Neuronal stem cell (in vitro differentiated cells): ENCODE data around the gene CCDC195.

Experiments used
- DNase-seq: peaks from one replicate; pipeline ENCODE4 v3.0.0-alpha.2; 2013; ENCODE audit warnings: low spot score
- H2AFZ ChIP-seq: one replicate; pipeline ENCODE4 v1.6.1; 2013; ENCODE audit warnings: mild to moderate bottlenecking, low read length, inconsistent platforms
- H2AK5ac ChIP-seq: 2 replicates; pipeline ENCODE4 v1.6.1; 2013; ENCODE audit warnings: low read depth, mild to moderate bottlenecking, inconsistent platforms, low read length, moderate library complexity, mixed read lengths
- H2BK120ac ChIP-seq: 2 replicates; pipeline ENCODE4 v1.6.1; 2013; ENCODE audit warnings: low read depth, mild to moderate bottlenecking, inconsistent platforms, low read length, moderate library complexity, mixed read lengths
- H2BK12ac ChIP-seq: one replicate; pipeline ENCODE4 v1.6.1; 2013; ENCODE audit warnings: low read length, inconsistent platforms
- H2BK15ac ChIP-seq: 2 replicates; pipeline ENCODE4 v1.6.1; 2013; ENCODE audit warnings: mild to moderate bottlenecking, low read length, inconsistent platforms, mixed read lengths
- H2BK5ac ChIP-seq: one replicate; pipeline ENCODE4 v1.6.1; 2013; ENCODE audit warnings: inconsistent platforms, mild to moderate bottlenecking, low read length, moderate library complexity
- H3K14ac ChIP-seq: one replicate; pipeline ENCODE4 v1.6.1; 2013; ENCODE audit warnings: low read length, inconsistent platforms
- H3K18ac ChIP-seq: 2 replicates; pipeline ENCODE4 v1.6.1; 2013; ENCODE audit warnings: low read length, inconsistent platforms
- H3K23ac ChIP-seq: 2 replicates; pipeline ENCODE4 v1.6.1; 2013; ENCODE audit warnings: low read depth, mild to moderate bottlenecking, mixed read lengths, low read length, inconsistent platforms; ENCODE audit not compliant: poor library complexity
- H3K27ac ChIP-seq: replicated peaks from 3 replicates; pipeline ENCODE4 v1.5.1; 2013; ENCODE audit warnings: low read length, inconsistent platforms
- H3K27me3 ChIP-seq, 3 experiments: 2 replicates each; pipeline ENCODE4 v1.6.1; 2013; ENCODE audit warnings: low read length in 3 of 3, mild to moderate bottlenecking in 2 of 3, inconsistent platforms in 1 of 3, low read depth in 1 of 3, mixed read lengths in 1 of 3, moderate library complexity in 1 of 3; ENCODE audit not compliant: control insufficient read depth in 3 of 3, insufficient read depth in 3 of 3
- H3K36me3 ChIP-seq, 2 donors: replicated peaks in 1 of 2; 2 replicates each; pipeline ENCODE4 v1.6.1; 2013; ENCODE audit warnings: low read length in 2 of 2; ENCODE audit not compliant: control insufficient read depth in 2 of 2, insufficient read depth in 2 of 2
- H3K4ac ChIP-seq: 2 replicates; pipeline ENCODE4 v1.6.1; 2013; ENCODE audit warnings: inconsistent platforms, mild to moderate bottlenecking, low read length, moderate library complexity
- H3K4me1 ChIP-seq, 2 donors: 1 replicate in 1 of 2; 2 replicates in 1 of 2; pipeline ENCODE4 v1.6.1; 2013; ENCODE audit warnings: low read length in 2 of 2, low read depth in 1 of 2; ENCODE audit not compliant: control insufficient read depth in 2 of 2, insufficient read depth in 1 of 2
- H3K4me2 ChIP-seq: one replicate; pipeline ENCODE4 v1.6.1; 2013; ENCODE audit warnings: mild to moderate bottlenecking, low read length, inconsistent platforms; ENCODE audit not compliant: insufficient read depth, poor library complexity, severe bottlenecking
- H3K4me3 ChIP-seq, 2 donors: 2 replicates each; pipeline ENCODE4 v1.5.1; 2013; ENCODE audit warnings: low read length in 2 of 2, mild to moderate bottlenecking in 2 of 2, inconsistent platforms in 1 of 2, moderate library complexity in 1 of 2
- H3K79me1 ChIP-seq: one replicate; pipeline ENCODE4 v1.6.1; 2013; ENCODE audit warnings: low read depth, mild to moderate bottlenecking, inconsistent platforms, low read length, moderate library complexity
- H3K9ac ChIP-seq: one replicate; pipeline ENCODE4 v1.6.1; 2013; ENCODE audit warnings: mild to moderate bottlenecking, low read depth, low read length, inconsistent platforms; ENCODE audit not compliant: poor library complexity
- H3K9me3 ChIP-seq, 2 donors: replicated peaks in 1 of 2; 2 replicates each; pipeline versions ENCODE3 to v1.6.1; 2013; ENCODE audit warnings: low read length in 2 of 2, mild to moderate bottlenecking in 2 of 2, inconsistent platforms in 1 of 2, low read depth in 1 of 2, mixed read lengths in 1 of 2, moderate library complexity in 1 of 2; ENCODE audit not compliant: control insufficient read depth in 2 of 2, insufficient read depth in 1 of 2
- H4K8ac ChIP-seq: one replicate; pipeline ENCODE4 v1.6.1; 2013; ENCODE audit warnings: low read depth, mild to moderate bottlenecking, inconsistent platforms, low read length, moderate library complexity
- H4K91ac ChIP-seq: one replicate; pipeline ENCODE4 v1.6.1; 2013; ENCODE audit warnings: low read length, low read depth, mild to moderate bottlenecking, inconsistent platforms; ENCODE audit not compliant: poor library complexity
- WGBS, 2 donors: extraction: QIAGEN DNeasy Blood & Tissue Kit; methylation state at CpG; one replicate each; pipeline ENCODE4 v1.1.7; 2013; ENCODE audit warnings: missing lambda C conversion rate in 2 of 2, mixed read lengths in 1 of 2; ENCODE audit not compliant: insufficient read length in 2 of 2, insufficient replicate concordance in 1 of 2; ENCODE audit errors: extremely low coverage in 2 of 2; 5-methylcytosine and 5-hydroxymethylcytosine counted together

Gene CCDC195

GRCh38 chr2:224657349-224657748 lies 58.8 kb downstream of the CCDC195 start:
- no peak overlapping the region for H3K27ac ChIP-seq
- no peak overlapping the region for H3K14ac ChIP-seq
- DNase-seq, result no peak
- H2AK5ac ChIP-seq, result no peak overlapping the region
- no peak overlapping the region for H2BK5ac ChIP-seq
- no peak overlapping the region for H3K9ac ChIP-seq
- H3K18ac ChIP-seq, result no peak overlapping the region
- no peak overlapping the region for H3K4me2 ChIP-seq
- WGBS, 2 donors, result no CpG with 5 or more reads among the region's 5 CpGs
- no peak overlapping the region for H4K8ac ChIP-seq
- no peak overlapping the region for H4K91ac ChIP-seq
- no peak overlapping the region for H3K4me3 ChIP-seq
- H3K9me3 ChIP-seq, result no peaks in the 10 kb centered on the region
- H3K4me1 ChIP-seq, result no peaks in the 10 kb centered on the region
- no peak overlapping the region for H2AFZ ChIP-seq
- no peaks in the 10 kb centered on the region for H3K79me1 ChIP-seq
- no peak overlapping the region for H2BK15ac ChIP-seq
- H3K27me3 ChIP-seq, result no peaks in the 10 kb centered on the region
- H2BK12ac ChIP-seq, result no peak overlapping the region
- no peak overlapping the region for H3K4ac ChIP-seq
- no peak overlapping the region for H2BK120ac ChIP-seq
- H3K23ac ChIP-seq, result no peak overlapping the region
- H3K36me3 ChIP-seq, result no peaks in the 10 kb centered on the region

DNA sequence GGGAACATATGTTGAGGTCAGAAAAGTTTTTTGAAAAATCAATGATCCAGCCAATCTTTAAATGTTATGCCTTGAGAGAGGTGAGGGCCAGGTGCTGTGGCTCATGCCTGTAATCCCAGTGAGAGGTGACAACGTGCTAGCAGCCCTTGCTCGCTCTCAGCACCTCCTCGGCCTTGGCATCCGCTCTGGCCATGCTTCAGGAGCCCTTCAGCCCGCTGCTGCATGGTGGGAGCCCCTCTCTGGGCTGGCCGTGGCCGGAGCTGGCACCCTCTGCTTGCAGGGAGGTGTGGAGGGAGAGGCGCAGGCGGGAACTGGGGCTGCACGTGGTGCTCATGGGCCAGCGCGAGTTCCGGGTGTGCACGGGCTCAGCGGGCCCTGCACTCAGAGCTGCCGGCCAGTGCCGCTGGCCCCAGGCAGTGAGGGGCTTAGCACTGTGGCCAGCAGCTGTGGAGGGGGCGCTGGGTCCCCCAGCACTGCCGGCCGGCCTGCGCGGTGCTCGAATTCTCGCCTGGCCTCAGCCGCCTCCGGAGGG lies 61.1 kb downstream of the CCDC195 start:
- Histone ChIP-seq H2AK5ac (no peak overlapping the region), H3K9me3 (no peaks in the 10 kb centered on the region), H3K4me2 (no peak overlapping the region), H4K91ac (no peak overlapping the region), H3K9ac (no peak overlapping the region), H2BK5ac (no peak overlapping the region), H4K8ac (no peak overlapping the region), H2BK12ac (no peak overlapping the region), H3K14ac (no peak overlapping the region), H3K4me1 (no peaks in the 10 kb centered on the region), H2BK15ac (no peak overlapping the region), H3K27ac (no peak overlapping the region), H2BK120ac (no peak overlapping the region), H3K27me3 (no peaks in the 10 kb centered on the region), H2AFZ (no peak overlapping the region), H3K4me3 (no peak overlapping the region), H3K18ac (no peak overlapping the region), H3K4ac (no peak overlapping the region), H3K36me3 (no peaks in the 10 kb centered on the region), H3K23ac (no peak overlapping the region), H3K79me1 (no peaks in the 10 kb centered on the region)
- no peak for DNase-seq
- WGBS, 2 donors, result no CpG with 5 or more reads among the region's 26 CpGs
